H9 (cell line): ENCODE results near the gene ABR. TPM values are rescaled to one million over a fixed set of nuclear protein-coding genes. Genes with fewer than 3 reads are reported as not detected.
A peak's percentile ranks its signal among the peaks of the same experiment; 100 is the strongest.

ENCODE experiments used
- DNase-seq: peaks from one replicate; pipeline ENCODE4 v3.0.0-alpha.2; 2017
- H2AFZ ChIP-seq: one replicate; pipeline ENCODE4 v1.6.1; 2013; ENCODE audit warnings: mild to moderate bottlenecking, low read length, control low read depth, moderate library complexity
- H2AK5ac ChIP-seq: 2 replicates; pipeline ENCODE4 v1.6.1; 2013; ENCODE audit warnings: low read length, control low read depth, mixed read lengths; ENCODE audit not compliant: insufficient read length
- H2BK120ac ChIP-seq: one replicate; pipeline ENCODE4 v1.6.1; 2013; ENCODE audit warnings: low read depth, mild to moderate bottlenecking, low read length, control low read depth, inconsistent platforms; ENCODE audit not compliant: poor library complexity, severe bottlenecking
- H2BK12ac ChIP-seq: 2 replicates; pipeline ENCODE4 v1.6.1; 2013; ENCODE audit warnings: low read length, control low read depth, mixed read lengths, low read depth; ENCODE audit not compliant: insufficient read length
- H2BK15ac ChIP-seq: 2 replicates; pipeline ENCODE4 v1.6.1; 2013; ENCODE audit warnings: low read depth, low read length, control low read depth
- H2BK20ac ChIP-seq: one replicate; pipeline ENCODE4 v1.6.1; 2013; ENCODE audit warnings: low read depth, mild to moderate bottlenecking, low read length, control low read depth, inconsistent platforms; ENCODE audit not compliant: poor library complexity, severe bottlenecking
- H2BK5ac ChIP-seq: 2 replicates; pipeline ENCODE4 v1.6.1; 2013; ENCODE audit warnings: low read length, control low read depth, mixed read lengths; ENCODE audit not compliant: insufficient read length
- H3K14ac ChIP-seq: 2 replicates; pipeline ENCODE4 v1.6.1; 2013; ENCODE audit warnings: low read length, control low read depth; ENCODE audit not compliant: insufficient read depth
- H3K18ac ChIP-seq: 2 replicates; pipeline ENCODE4 v1.6.1; 2013; ENCODE audit warnings: low read depth, mild to moderate bottlenecking, mixed read lengths, low read length, control low read depth; ENCODE audit not compliant: insufficient read length
- H3K23ac ChIP-seq: 2 replicates; pipeline ENCODE4 v1.6.1; 2013; ENCODE audit warnings: low read length, control low read depth, mixed read lengths, low read depth; ENCODE audit not compliant: insufficient read length
- H3K23me2 ChIP-seq: 2 replicates; pipeline ENCODE4 v1.6.1; 2013; ENCODE audit warnings: low read depth, mild to moderate bottlenecking, mixed read lengths, low read length, control low read depth; ENCODE audit not compliant: insufficient read length, poor library complexity, severe bottlenecking
- H3K27ac ChIP-seq: 2 replicates; pipeline ENCODE4 v1.5.1; 2013; ENCODE audit warnings: low read length, control low read depth, mixed read lengths, low read depth; ENCODE audit not compliant: insufficient read length
- H3K27me3 ChIP-seq: 2 replicates; pipeline ENCODE4 v1.6.1; 2013; ENCODE audit warnings: low read length, control low read depth, inconsistent platforms; ENCODE audit not compliant: insufficient read depth
- H3K4ac ChIP-seq: 2 replicates; pipeline ENCODE4 v1.6.1; 2013; ENCODE audit warnings: low read depth, mild to moderate bottlenecking, control low read depth, inconsistent platforms, low read length, moderate library complexity
- H3K4me1 ChIP-seq: 2 replicates; pipeline ENCODE4 v1.6.1; 2013; ENCODE audit warnings: low read length, control low read depth, inconsistent platforms; ENCODE audit not compliant: insufficient read depth
- H3K4me2 ChIP-seq: 2 replicates; pipeline ENCODE4 v1.6.1; 2013; ENCODE audit warnings: low read length, control low read depth, mixed read lengths; ENCODE audit not compliant: insufficient read length, insufficient read depth
- H3K56ac ChIP-seq: 2 replicates; pipeline ENCODE4 v1.6.1; 2013; ENCODE audit warnings: low read depth, mild to moderate bottlenecking, mixed read lengths, low read length, control low read depth; ENCODE audit not compliant: insufficient read length
- H3K79me1 ChIP-seq: 2 replicates; pipeline ENCODE4 v1.6.1; 2013; ENCODE audit warnings: low read depth, mild to moderate bottlenecking, moderate library complexity, low read length, control low read depth, inconsistent platforms; ENCODE audit not compliant: insufficient read depth, poor library complexity, severe bottlenecking
- H3K79me2 ChIP-seq: 2 replicates; pipeline ENCODE4 v1.6.1; 2013; ENCODE audit warnings: low read length, control low read depth, inconsistent platforms; ENCODE audit not compliant: insufficient read depth
- H3K9ac ChIP-seq: 2 replicates; pipeline ENCODE4 v1.6.1; 2013; ENCODE audit warnings: low read length, control low read depth, mixed read lengths; ENCODE audit not compliant: insufficient read length; ENCODE audit errors: extremely low read depth
- H3K9me3 ChIP-seq: one replicate; pipeline ENCODE4 v1.6.1; 2013; ENCODE audit warnings: low read depth, low read length, inconsistent platforms; ENCODE audit not compliant: control insufficient read depth
- H3T11ph ChIP-seq: one replicate; pipeline ENCODE4 v1.6.1; 2013; ENCODE audit warnings: mild to moderate bottlenecking, low read length, control low read depth, inconsistent platforms
- H4K20me1 ChIP-seq: one replicate; pipeline ENCODE4 v1.6.1; 2013; ENCODE audit not compliant: control insufficient read depth, insufficient read length, insufficient read depth
- H4K5ac ChIP-seq: 2 replicates; pipeline ENCODE4 v1.6.1; 2013; ENCODE audit warnings: low read depth, mild to moderate bottlenecking, mixed read lengths, low read length, control low read depth; ENCODE audit not compliant: insufficient read length
- H4K8ac ChIP-seq: replicated peaks from 2 replicates; pipeline ENCODE4 v1.6.1; 2013; ENCODE audit warnings: low read length, control low read depth, mixed read lengths, low read depth; ENCODE audit not compliant: insufficient read length
- H4K91ac ChIP-seq: 2 replicates; pipeline ENCODE4 v1.6.1; 2013; ENCODE audit warnings: low read depth, mild to moderate bottlenecking, moderate library complexity, mixed read lengths, low read length, control low read depth; ENCODE audit not compliant: insufficient read length
- H3K27ac Mint-ChIP-seq, 3 experiments: 2 replicates in 2 of 3; 3 replicates in 1 of 3; pipeline ENCODE4 v1.8.0; 2020 to 2021; ENCODE audit warnings: mixed read lengths in 3 of 3, mild to moderate bottlenecking in 1 of 3, moderate library complexity in 1 of 3
- H3K27me3 Mint-ChIP-seq: 2 replicates; pipeline ENCODE4 v1.8.0; 2021; ENCODE audit warnings: low read depth, mild to moderate bottlenecking, moderate library complexity, mixed read lengths
- H3K36me3 Mint-ChIP-seq, 3 experiments: 2 replicates in 2 of 3; 3 replicates in 1 of 3; pipeline ENCODE4 v1.8.0; 2020 to 2021; ENCODE audit warnings: low read depth in 3 of 3, mixed read lengths in 3 of 3; ENCODE audit not compliant: insufficient read depth in 1 of 3
- H3K4me1 Mint-ChIP-seq, 2 experiments: 2 replicates each; pipeline ENCODE4 v1.8.0; 2020; ENCODE audit warnings: mixed read lengths in 2 of 2
- H3K4me3 Mint-ChIP-seq, 2 experiments: 2 replicates in 1 of 2; 3 replicates in 1 of 2; pipeline ENCODE4 v1.8.0; 2020 to 2021; ENCODE audit warnings: mild to moderate bottlenecking in 2 of 2, mixed read lengths in 2 of 2, moderate library complexity in 1 of 2
- H3K9me3 Mint-ChIP-seq, 2 experiments: 2 replicates in 1 of 2; 3 replicates in 1 of 2; pipeline ENCODE4 v1.8.0; 2020; ENCODE audit warnings: mild to moderate bottlenecking in 2 of 2, mixed read lengths in 2 of 2, moderate library complexity in 1 of 2
- WGBS: extraction: QIAGEN DNeasy Blood & Tissue Kit; methylation state at CpG from one replicate; pipeline ENCODE4 v1.1.7; 2013; ENCODE audit warnings: missing lambda C conversion rate, low lambda C conversion rate, mixed read lengths; ENCODE audit not compliant: insufficient read length; ENCODE audit errors: extremely low coverage; 5-methylcytosine and 5-hydroxymethylcytosine counted together
- total RNA-seq: library from RNA; stranded (reverse); gene quantifications from 2 replicates; pipeline ENCODE4 v1.2.1, GENCODE V29; 2021
- TF ChIP-seq, protein P1 (sequence below): fragments of 200-600 bp; sonication (generic); conservative IDR thresholded peaks from 3 replicates; pipeline ENCODE4 v1.8.0; 2021; ENCODE audit warnings: antibody characterized with exemption, mild to moderate bottlenecking

ABR gene
- total RNA-seq, 1 experiment from 2014 or later: 34.7 TPM

DNA sequence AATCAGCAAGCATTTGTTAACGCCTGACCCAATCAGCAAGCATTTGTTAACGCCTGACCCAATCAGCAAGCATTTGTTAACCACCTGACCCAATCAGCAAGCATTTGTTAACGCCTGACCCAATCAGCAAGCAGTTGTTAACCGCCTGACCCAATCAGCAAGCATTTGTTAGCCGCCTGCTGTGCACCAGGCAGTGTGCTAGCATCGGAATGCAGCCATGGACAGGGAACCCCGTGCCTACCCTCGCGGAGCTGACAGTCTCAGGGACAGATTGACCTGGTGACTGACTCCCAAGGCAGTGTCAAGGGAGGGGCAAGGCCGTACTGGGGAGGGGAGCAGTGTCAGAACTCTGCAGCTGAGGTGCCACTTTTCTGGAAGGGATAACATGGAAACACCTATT, 66.9 kb downstream of the ABR start:
- WGBS: no CpG with 5 or more reads among the region's 10 CpGs
- Histone ChIP-seq H3K27me3 (no peaks in the 10 kb centered on the region; the same call in 1 of the 2 replicates), H3K79me2 (no peaks in the 10 kb centered on the region), H3K14ac (no peak overlapping the region), H3K23ac (no peak overlapping the region), H3T11ph (no peak overlapping the region), H3K18ac (no peak overlapping the region), H3K4me1 (peaks cover 5% of the 10 kb centered on the region; the same call in 1 of the 2 replicates), H4K20me1 (no peaks in the 10 kb centered on the region), H3K9ac (no peak overlapping the region), H3K4me2 (no peak overlapping the region), H2BK20ac (no peak overlapping the region), H3K79me1 (no peaks in the 10 kb centered on the region), H3K56ac (no peak overlapping the region), H2AFZ (no peak overlapping the region), H3K23me2 (peaks cover 4% of the 10 kb centered on the region), H3K27ac (no peak overlapping the region), H3K4ac (no peak overlapping the region), H2BK12ac (no peak overlapping the region), H2BK120ac (no peak overlapping the region), H2BK15ac (no peak overlapping the region), H3K9me3 (no peaks in the 10 kb centered on the region), H4K91ac (no peak overlapping the region), H4K5ac (no peak overlapping the region), H4K8ac (no peak overlapping the region), H2BK5ac (no peak overlapping the region), H2AK5ac (no peak overlapping the region)
- TF ChIP-seq, protein P1, sequence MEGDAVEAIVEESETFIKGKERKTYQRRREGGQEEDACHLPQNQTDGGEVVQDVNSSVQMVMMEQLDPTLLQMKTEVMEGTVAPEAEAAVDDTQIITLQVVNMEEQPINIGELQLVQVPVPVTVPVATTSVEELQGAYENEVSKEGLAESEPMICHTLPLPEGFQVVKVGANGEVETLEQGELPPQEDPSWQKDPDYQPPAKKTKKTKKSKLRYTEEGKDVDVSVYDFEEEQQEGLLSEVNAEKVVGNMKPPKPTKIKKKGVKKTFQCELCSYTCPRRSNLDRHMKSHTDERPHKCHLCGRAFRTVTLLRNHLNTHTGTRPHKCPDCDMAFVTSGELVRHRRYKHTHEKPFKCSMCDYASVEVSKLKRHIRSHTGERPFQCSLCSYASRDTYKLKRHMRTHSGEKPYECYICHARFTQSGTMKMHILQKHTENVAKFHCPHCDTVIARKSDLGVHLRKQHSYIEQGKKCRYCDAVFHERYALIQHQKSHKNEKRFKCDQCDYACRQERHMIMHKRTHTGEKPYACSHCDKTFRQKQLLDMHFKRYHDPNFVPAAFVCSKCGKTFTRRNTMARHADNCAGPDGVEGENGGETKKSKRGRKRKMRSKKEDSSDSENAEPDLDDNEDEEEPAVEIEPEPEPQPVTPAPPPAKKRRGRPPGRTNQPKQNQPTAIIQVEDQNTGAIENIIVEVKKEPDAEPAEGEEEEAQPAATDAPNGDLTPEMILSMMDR: no peak
- H3K36me3 Mint-ChIP-seq: peaks cover 0 to 2% (median 0%) of the 10 kb centered on the region in 3 experiments; a peak in 3 of 7 replicates
- H3K4me3 Mint-ChIP-seq: no peak overlapping the region; a peak in 1 of 5 replicates
- peak overlapping the region in 1 of 3 experiments; percentile 35; a peak in 2 of 7 replicates for H3K27ac Mint-ChIP-seq
- H3K27me3 Mint-ChIP-seq: peaks cover 42% of the 10 kb centered on the region
- H3K4me1 Mint-ChIP-seq: peaks cover 34 to 46% of the 10 kb centered on the region in 2 experiments
- DNase-seq: peak; percentile 66
- no peaks in the 10 kb centered on the region; a peak in 1 of 5 replicates for H3K9me3 Mint-ChIP-seq
